ENCODE results near the gene DDX56. TPM values are rescaled to one million over a fixed set of nuclear protein-coding genes. Genes with fewer than 3 reads are reported as not detected.

The DDX56 gene
- total RNA-seq, 4 donors from 2014 or later = 67.8 to 96.4 (median 88.9) TPM

GRCh38 chr7:44615149-44615611 is 41.5 kb upstream of the DDX56 start:
- peak; percentile 43 to 92 (median 84) for DNase-seq
- Histone ChIP-seq H3K9me3 (no peaks in the 10 kb centered on the region), H3K4me1 (peaks cover 0 to 42% (median 8%) of the 10 kb centered on the region in 4 donors), H3K27ac (peak overlapping the region; percentile 13 to 91 (median 48)), H3K4me3 (no peak overlapping the region), H3K36me3 (no peaks in the 10 kb centered on the region), H3K27me3 (no peaks in the 10 kb centered on the region)
- TF ChIP-seq CTCF (IDR thresholded peaks at IDR 0.05) = no peak
- peak; percentile 16 to 62 for TF ChIP-seq POLR2A (IDR thresholded peaks at IDR 0.05)

DNA sequence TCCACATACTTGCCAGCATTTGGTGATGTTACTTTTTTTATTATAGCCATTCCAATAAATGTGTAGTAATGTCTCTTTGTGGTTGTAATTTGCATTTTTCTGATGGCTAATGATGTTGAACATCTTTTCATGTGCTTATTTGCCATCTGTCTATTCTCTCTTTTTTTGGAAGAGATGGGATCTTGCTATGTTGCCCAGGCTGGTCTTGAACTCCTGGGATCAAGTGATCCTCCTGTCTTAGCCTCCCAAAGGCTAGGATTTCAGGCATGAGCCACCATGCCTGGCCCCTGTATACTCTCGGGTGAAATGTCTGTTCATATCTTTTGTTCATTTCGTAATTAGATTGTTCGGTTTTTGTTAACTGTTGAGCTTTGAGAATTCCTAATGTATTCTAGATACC is 36.1 kb upstream of the DDX56 start:
- Histone ChIP-seq H3K4me3 (no peak overlapping the region), H3K27ac (no peak overlapping the region), H3K36me3 (no peaks in the 10 kb centered on the region), H3K9me3 (no peaks in the 10 kb centered on the region), H3K27me3 (no peaks in the 10 kb centered on the region), H3K4me1 (peaks cover 0 to 23% (median 2%) of the 10 kb centered on the region in 4 donors)
- no peak for DNase-seq
- no peak for TF ChIP-seq POLR2A (IDR thresholded peaks at IDR 0.05)
- no peak for TF ChIP-seq CTCF (IDR thresholded peaks at IDR 0.05)

DNA sequence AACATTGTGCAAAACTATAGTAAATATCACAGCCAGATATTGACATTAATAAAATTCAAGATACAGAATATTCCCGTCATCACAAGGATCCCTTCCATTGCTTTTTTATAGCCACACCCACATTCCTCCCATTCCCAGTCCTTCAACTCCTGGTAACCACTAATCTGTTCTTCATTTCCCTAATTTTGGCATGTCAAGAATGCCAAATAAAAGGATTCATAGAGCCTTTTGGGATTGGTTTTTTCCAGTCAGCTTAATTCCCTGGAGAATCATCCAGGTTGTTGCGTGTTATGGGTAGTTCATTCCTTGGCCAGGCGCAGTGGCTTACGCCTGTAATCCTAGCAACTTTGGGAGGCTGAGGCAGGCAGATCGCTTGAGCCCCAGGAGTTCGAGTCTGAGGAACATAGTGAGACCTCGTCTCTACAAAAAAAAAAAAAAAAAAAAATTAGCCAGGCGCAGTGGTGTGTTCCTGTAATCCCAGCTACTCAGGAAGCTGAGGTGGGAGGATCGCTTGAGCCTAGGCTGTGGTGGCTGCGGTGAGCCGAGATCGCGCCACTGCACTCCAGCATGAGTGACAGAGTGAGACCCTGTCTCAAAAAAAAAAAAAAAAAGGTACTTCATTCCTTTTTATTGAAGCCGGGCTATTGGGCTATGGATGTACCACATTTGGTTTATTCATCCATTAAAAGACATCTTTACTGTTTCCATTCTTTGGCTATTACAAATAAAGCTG is 35.4 kb upstream of the DDX56 start:
- DNase-seq = no peak
- H3K27me3 ChIP-seq = no peaks in the 10 kb centered on the region
- no peak overlapping the region for H3K27ac ChIP-seq
- H3K4me1 ChIP-seq = peaks cover 0 to 18% (median 0%) of the 10 kb centered on the region in 4 donors
- H3K9me3 ChIP-seq = no peaks in the 10 kb centered on the region
- TF ChIP-seq POLR2A (IDR thresholded peaks at IDR 0.05) = no peak
- no peak for TF ChIP-seq CTCF (IDR thresholded peaks at IDR 0.05)
- no peaks in the 10 kb centered on the region for H3K36me3 ChIP-seq
- H3K4me3 ChIP-seq = no peak overlapping the region

DNA sequence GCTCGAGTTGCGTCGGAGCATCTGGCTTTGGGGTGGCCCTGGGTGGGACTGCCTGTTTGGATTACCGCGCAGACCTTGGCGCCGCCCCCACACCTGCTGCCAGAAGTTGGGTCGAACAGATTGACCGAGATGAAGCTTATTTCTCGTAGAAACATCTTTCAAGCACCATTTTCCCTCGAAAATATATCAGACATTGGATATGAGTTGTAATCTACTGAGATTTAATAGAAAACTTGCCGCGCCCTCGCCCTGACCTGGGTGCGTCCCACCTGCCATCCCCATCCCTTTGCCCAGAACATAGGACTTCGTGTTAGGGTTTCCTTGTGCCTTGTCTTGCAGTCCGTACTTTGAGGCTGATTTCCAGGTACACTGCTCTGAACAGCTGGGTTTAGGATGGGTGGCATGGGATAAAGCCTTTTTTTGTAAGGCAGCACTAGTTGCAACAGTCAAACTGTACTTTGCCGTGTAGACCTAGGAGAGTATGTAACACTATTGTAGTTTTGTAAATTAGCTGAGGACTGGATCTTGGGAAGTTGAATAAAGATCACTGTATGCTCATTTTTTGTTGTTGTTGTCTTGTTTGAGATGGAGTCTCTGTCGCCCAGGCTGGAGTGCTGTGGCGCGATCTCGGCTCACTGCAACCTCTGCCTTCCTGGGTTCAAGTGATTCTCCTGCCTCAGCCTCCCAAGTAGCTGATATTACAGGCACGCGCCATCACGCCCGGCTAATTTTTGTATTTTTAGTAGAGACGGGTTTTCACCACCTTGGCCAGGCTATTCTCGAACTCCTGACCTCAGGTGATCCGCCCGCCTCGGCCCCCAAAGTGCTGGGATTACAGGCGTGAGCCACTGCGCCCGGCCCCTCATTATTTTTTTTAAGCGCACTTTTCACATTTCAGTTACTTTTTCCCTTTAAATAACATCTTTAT is 33.7 kb upstream of the DDX56 start:
- Histone ChIP-seq H3K27me3 (no peaks in the 10 kb centered on the region), H3K4me3 (peak overlapping the region; percentile 73 to 81 (median 76)), H3K4me1 (peaks cover 0 to 16% (median 0%) of the 10 kb centered on the region in 4 donors), H3K27ac (peak overlapping the region; percentile 98 to 99 (median 98)), H3K36me3 (no peaks in the 10 kb centered on the region), H3K9me3 (no peaks in the 10 kb centered on the region)
- DNase-seq = no peak
- TF ChIP-seq CTCF (IDR thresholded peaks at IDR 0.05) = no peak
- no peak for TF ChIP-seq POLR2A (IDR thresholded peaks at IDR 0.05)

DNA sequence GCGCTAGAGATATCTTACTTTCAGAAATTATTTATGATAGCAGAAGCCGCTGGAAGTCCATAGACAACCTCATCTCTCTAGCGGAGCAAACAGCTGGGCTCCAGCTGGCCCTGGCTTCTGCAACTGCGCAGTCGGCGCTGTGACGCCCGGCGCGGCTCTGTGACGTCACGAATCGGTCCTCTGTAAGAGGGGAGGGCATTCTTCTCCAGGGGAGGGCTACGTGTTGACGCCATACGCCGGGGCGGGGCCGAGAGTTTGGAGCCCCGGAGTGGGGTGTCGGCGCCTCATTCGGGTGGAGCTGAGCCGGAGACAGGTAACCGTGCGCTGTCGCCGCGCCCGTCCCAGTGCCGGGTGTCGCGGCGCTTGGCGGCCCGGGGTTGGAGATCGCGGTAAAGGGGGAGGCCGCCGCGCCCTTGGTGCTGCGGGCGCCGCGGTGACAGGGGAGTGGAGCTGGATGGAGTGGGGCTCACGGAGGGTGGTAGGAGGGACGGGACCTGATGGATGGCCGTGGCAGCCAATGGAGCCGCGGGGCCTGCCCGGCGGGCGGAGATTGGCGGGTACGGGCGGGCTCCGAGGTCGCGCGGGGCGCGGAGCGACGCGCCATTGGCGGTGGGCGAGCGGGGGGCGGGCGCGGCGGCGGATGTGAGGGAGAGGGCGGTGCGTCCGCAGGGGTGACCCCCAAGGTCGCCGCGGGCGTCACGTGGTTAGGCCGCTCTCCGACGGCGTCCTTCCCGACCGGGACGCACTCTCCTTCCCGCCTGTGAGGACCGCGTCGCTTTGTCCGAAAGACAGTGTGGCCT is 32.8 kb upstream of the DDX56 start, which contains the start of gene OGDH:
Gene OGDH, plus strand, starts transcription at position 287 of the 800 bp plus-strand sequence. CDS start 17,717 bp downstream, outside the sequence.
- peak within 1 kb of the TSS; percentile 73 to 81 (median 76) for H3K4me3 ChIP-seq
- no peaks in the 10 kb centered on the region for H3K27me3 ChIP-seq
- peaks cover 0 to 16% (median 2%) of the 10 kb centered on the region in 4 donors for H3K4me1 ChIP-seq
- peak; percentile 100 for DNase-seq
- no peaks in the 10 kb centered on the region for H3K36me3 ChIP-seq
- H3K9me3 ChIP-seq = no peaks in the 10 kb centered on the region
- peak within 1 kb of the TSS; percentile 98 to 99 (median 98) for H3K27ac ChIP-seq
- TF ChIP-seq CTCF (IDR thresholded peaks at IDR 0.05) = no peak
- TF ChIP-seq POLR2A (IDR thresholded peaks at IDR 0.05) = peak; percentile 97 to 98
